HCT116 (cell line): ENCODE data around the gene NXF3. TPM values are rescaled to one million over a fixed set of nuclear protein-coding genes. Genes with fewer than 3 reads are reported as not detected.
"Not testable (repeated sequence)": the region's sequence is repeated elsewhere in the genome, so short reads cannot be mapped to it uniquely, and the experiment has no call there.

Experiments used
- ATAC-seq: fragments of 200-7000 bp; cut with Tn5 transposase; 2 replicates; pipeline ENCODE4 v1.9.1; 2020; ENCODE audit warnings: mild to moderate bottlenecking, moderate library complexity
- BruUV-seq: library from RNA; stranded (reverse); fragments of 400-500 nt; replicated peaks from 2 replicates; lab custom pipeline; 2021; lab: Mats Ljungman, UMichigan
- CTCF ChIA-PET: fragments of 300-600 bp; sonication (Branson Sonifier 250); formaldehyde crosslinking; loops from one replicate; lab custom pipeline; 2021; ENCODE audit warnings: antibody characterized with exemption; lab: Charles Lee
- POLR2A ChIA-PET: fragments of 300-600, 350-600 bp; sonication (Branson Sonifier 250); formaldehyde crosslinking; loops from one replicate; lab custom pipeline; 2021; ENCODE audit warnings: antibody characterized with exemption; lab: Charles Lee
- RAD21 ChIA-PET, 2 experiments: fragments of 300-600 bp; sonication (Branson Sonifier 250); formaldehyde crosslinking; loops; one replicate each; lab custom pipeline; 2023; ENCODE audit warnings: low total read pairs in 2 of 2; ENCODE audit not compliant: uncharacterized antibody in 2 of 2, unreplicated experiment in 2 of 2, low non-redundant PET in 1 of 2; lab: Charles Lee
- DNase-seq: peaks from one replicate; pipeline ENCODE4 v3.0.0-alpha.2; 2010; ENCODE audit warnings: low read depth, low spot score
- H2AFZ ChIP-seq: fragments of 200-600 bp; shearing (Covaris generic), sonication (generic); 2 replicates; pipeline ENCODE4 v1.6.1; 2017; ENCODE audit warnings: low read depth, mixed run types, mixed read lengths, antibody characterized with exemption, low read length; ENCODE audit not compliant: poor library complexity, severe bottlenecking
- H3K27ac ChIP-seq: 2 replicates; pipeline ENCODE4 v1.5.1; 2012; ENCODE audit warnings: low read depth, low read length
- H3K27me3 ChIP-seq: fragments of 200-600 bp; sonication (generic); 2 replicates; pipeline ENCODE4 v1.6.1; 2016; ENCODE audit warnings: mixed run types, low read length, mixed read lengths; ENCODE audit not compliant: insufficient read depth
- H3K36me3 ChIP-seq, 2 experiments: fragments of 200-500 bp in 1 of 2; fragments of 200-600 bp in 1 of 2; sonication (Bioruptor generic) in 1 of 2; sonication (generic) in 1 of 2; 2 replicates each; pipeline versions ENCODE4 v1.5.1 to v1.6.1; 2014 to 2016; ENCODE audit warnings: low read length in 2 of 2, inconsistent platforms in 1 of 2, mixed read lengths in 1 of 2, mixed run types in 1 of 2; ENCODE audit not compliant: insufficient read depth in 2 of 2, control insufficient read depth in 1 of 2
- H3K4me1 ChIP-seq, 2 experiments: fragments of 200-600 bp in 1 of 2; sonication (generic) in 1 of 2; 2 replicates each; pipeline versions ENCODE4 v1.5.1 to v1.6.1; 2012 to 2017; ENCODE audit warnings: low read length in 2 of 2, inconsistent platforms in 1 of 2, mild to moderate bottlenecking in 1 of 2, mixed read lengths in 1 of 2, mixed run types in 1 of 2, moderate library complexity in 1 of 2; ENCODE audit not compliant: insufficient read depth in 2 of 2, control insufficient read depth in 1 of 2
- H3K4me2 ChIP-seq: fragments of 200-600 bp; sonication (generic); 2 replicates; pipeline ENCODE4 v1.6.1; 2017; ENCODE audit warnings: mixed run types, low read length, mixed read lengths
- H3K4me3 ChIP-seq, 2 experiments: fragments of 200-600 bp in 1 of 2; sonication (generic) in 1 of 2; replicated peaks in 1 of 2; 2 replicates each; pipeline ENCODE4 v1.5.1; 2011 to 2016; ENCODE audit warnings: low read length in 2 of 2, control low read depth in 1 of 2, low read depth in 1 of 2, mild to moderate bottlenecking in 1 of 2, mixed read lengths in 1 of 2, mixed run types in 1 of 2
- H3K79me2 ChIP-seq: fragments of 200-600 bp; sonication (generic); 2 replicates; pipeline ENCODE4 v1.6.1; 2017; ENCODE audit warnings: mild to moderate bottlenecking, mixed run types, low read length, moderate library complexity, mixed read lengths; ENCODE audit not compliant: insufficient read depth
- H3K9ac ChIP-seq: fragments of 200-600 bp; sonication (generic); 2 replicates; pipeline ENCODE4 v1.6.1; 2016; ENCODE audit warnings: low read length, mixed read lengths
- H3K9me2 ChIP-seq: fragments of 200-600 bp; sonication (generic), shearing (Covaris generic); 2 replicates; pipeline ENCODE4 v1.6.1; 2017; ENCODE audit warnings: mixed run types, mild to moderate bottlenecking, moderate library complexity; ENCODE audit not compliant: insufficient read depth
- H3K9me3 ChIP-seq, 2 experiments: fragments of 200-500 bp in 1 of 2; fragments of 200-600 bp in 1 of 2; sonication (Bioruptor generic) in 1 of 2; sonication (generic) in 1 of 2; 2 replicates each; pipeline ENCODE4 v1.6.1; 2014 to 2017; ENCODE audit warnings: low read length in 2 of 2, mixed read lengths in 2 of 2, inconsistent platforms in 1 of 2, low read depth in 1 of 2, mild to moderate bottlenecking in 1 of 2, mixed run types in 1 of 2, moderate library complexity in 1 of 2; ENCODE audit not compliant: control insufficient read depth in 1 of 2, insufficient read depth in 1 of 2
- H4K20me1 ChIP-seq: fragments of 200-600 bp; sonication (generic), shearing (Covaris generic); 2 replicates; pipeline ENCODE4 v1.6.1; 2017; ENCODE audit warnings: mixed run types, mild to moderate bottlenecking, moderate library complexity; ENCODE audit not compliant: insufficient read depth
- CBX3 ChIP-seq: IDR thresholded peaks from 2 replicates; pipeline ENCODE4 v1.6.1; 2012; ENCODE audit warnings: low read depth
- CEBPB ChIP-seq: IDR thresholded peaks from 2 replicates; pipeline ENCODE4 v1.6.1; 2012; ENCODE audit warnings: low read depth
- EGR1 ChIP-seq: IDR thresholded peaks from 2 replicates; pipeline ENCODE4 v1.6.1; 2012; ENCODE audit warnings: low read depth
- ELF1 ChIP-seq: IDR thresholded peaks from 2 replicates; pipeline ENCODE4 v1.6.1; 2012; ENCODE audit warnings: low read depth, borderline replicate concordance
- EZH2 ChIP-seq: fragments of 200-600 bp; sonication (generic); IDR thresholded peaks from 2 replicates; pipeline ENCODE4 v1.6.1; 2017; ENCODE audit warnings: antibody characterized with exemption, mixed run types
- JUND ChIP-seq: IDR thresholded peaks from 2 replicates; pipeline ENCODE4 v1.6.1; 2012
- POLR2AphosphoS5 ChIP-seq: IDR thresholded peaks from 2 replicates; pipeline ENCODE4 v1.6.1; 2011; ENCODE audit warnings: mild to moderate bottlenecking, low read depth, low read length, moderate library complexity
- RAD21 ChIP-seq: IDR thresholded peaks from 2 replicates; pipeline ENCODE4 v1.6.1; 2012; ENCODE audit warnings: low read depth, mild to moderate bottlenecking
- REST ChIP-seq: IDR thresholded peaks from 2 replicates; pipeline ENCODE4 v1.6.1; 2012; ENCODE audit warnings: low read depth
- SP1 ChIP-seq: IDR thresholded peaks from 2 replicates; pipeline ENCODE4 v1.6.1; 2012; ENCODE audit warnings: low read depth
- TCF7L2 ChIP-seq: IDR thresholded peaks from 2 replicates; pipeline ENCODE4 v1.7.0; 2011; ENCODE audit warnings: borderline replicate concordance, inconsistent platforms; ENCODE audit not compliant: insufficient read depth, insufficient read length; ENCODE audit errors: extremely low read depth
- YY1 ChIP-seq: IDR thresholded peaks from 2 replicates; pipeline ENCODE4 v1.6.1; 2011; ENCODE audit warnings: low read length, low read depth, moderate library complexity, mild to moderate bottlenecking; ENCODE audit not compliant: insufficient replicate concordance; ENCODE audit errors: extremely low read depth
- ZBTB33 ChIP-seq: IDR thresholded peaks from 2 replicates; pipeline ENCODE4 v1.6.1; 2011; ENCODE audit warnings: mild to moderate bottlenecking, low read length, moderate library complexity; ENCODE audit not compliant: insufficient replicate concordance; ENCODE audit errors: extremely low read depth
- ZNF274 ChIP-seq: fragments of 200-500 bp; sonication (Bioruptor generic); IDR thresholded peaks from 2 replicates; pipeline ENCODE4 v1.6.1; 2014; ENCODE audit warnings: mild to moderate bottlenecking, low read depth, low read length, inconsistent platforms
- intact Hi-C: fragments of 100-400 bp; cut with micrococcal nuclease; formaldehyde crosslinking; loops from 2 replicates; pipeline ENCODE4 v1.10.0; 2022
- total RNA-seq: library from RNA; stranded (reverse); gene quantifications from one replicate; pipeline ENCODE4 v1.2.1, GENCODE V29; 2021; ENCODE audit not compliant: unreplicated experiment

Gene NXF3
- total RNA-seq, 1 experiment from 2014 or later: 0.25 TPM

- DNase-seq (no peak), ATAC-seq (no peak)
- Histone ChIP-seq H3K9ac (no peak overlapping the region), H3K4me2 (no peak overlapping the region), H3K79me2 (no peaks in the 10 kb centered on the region), H3K9me3 (no peaks in the 10 kb centered on the region), H3K27me3 (no peaks in the 10 kb centered on the region), H3K4me3 (no peak overlapping the region), H3K4me1 (no peaks in the 10 kb centered on the region), H3K27ac (no peak overlapping the region), H3K36me3 (no peaks in the 10 kb centered on the region), H2AFZ (no peak overlapping the region), H3K9me2 (no peaks in the 10 kb centered on the region), H4K20me1 (no peaks in the 10 kb centered on the region)
- intact Hi-C loops: no loop called here
- CTCF ChIA-PET: no interaction called here
- BruUV-seq: no TSS peak
- RAD21 ChIA-PET: no interaction called here
- TF ChIP-seq POLR2AphosphoS5 (no peak), ZBTB33 (no peak), YY1 (no peak), CBX3 (no peak), EZH2 (no peak), EGR1 (no peak), SP1 (no peak), CEBPB (no peak), ZNF274 (no peak), TCF7L2 (no peak), ELF1 (no peak), JUND (no peak), REST (no peak), RAD21 (no peak)
- POLR2A ChIA-PET: no interaction called here
Observed at GRCh38 chrX:103051260-103051789, 41.6 kb downstream of the NXF3 start.

- CTCF ChIA-PET, H3K9me2 ChIP-seq, H3K79me2 ChIP-seq, RAD21 ChIA-PET, H4K20me1 ChIP-seq, H3K27ac ChIP-seq, BruUV-seq, H3K36me3 ChIP-seq, H3K4me1 ChIP-seq, H3K9ac ChIP-seq, H3K27me3 ChIP-seq, H3K4me2 ChIP-seq, ATAC-seq, intact Hi-C loops, DNase-seq, H2AFZ ChIP-seq, H3K9me3 ChIP-seq, POLR2A ChIA-PET, H3K4me3 ChIP-seq: not testable (repeated sequence)
Observed at GRCh38 chrX:103033371-103033770, 59.6 kb downstream of the NXF3 start.
